Kidney (tissue), 14 donors: ENCODE data around the gene RAMP3. TPM values are rescaled to one million over a fixed set of nuclear protein-coding genes. Genes with fewer than 3 reads are reported as not detected.
A peak's percentile ranks its signal among the peaks of the same experiment; 100 is the strongest.

Experiments used
- DNase-seq, 5 donors: peaks; one replicate each; pipeline ENCODE4 v3.0.0-alpha.2; 2013 to 2020
- FAIRE-seq: peaks from 2 replicates; lab custom pipeline; 2012; peaks lifted over from hg19 to GRCh38; lab: Jason Lieb, UNC
- H3K27ac ChIP-seq, 2 donors: one replicate each; pipeline ENCODE4 v1.7.0; 2013; ENCODE audit warnings: low read depth in 2 of 2, low read length in 2 of 2, inconsistent platforms in 1 of 2
- H3K27me3 ChIP-seq: one replicate; pipeline ENCODE4 v1.7.1; 2013; ENCODE audit warnings: low read length, inconsistent platforms; ENCODE audit not compliant: control insufficient read depth, insufficient read depth
- H3K36me3 ChIP-seq, 3 donors: one replicate each; pipeline versions ENCODE4 v1.7.0 to v1.7.1; 2013; ENCODE audit warnings: low read length in 3 of 3, control low read depth in 1 of 3, inconsistent platforms in 1 of 3; ENCODE audit not compliant: insufficient read depth in 3 of 3, control insufficient read depth in 2 of 3
- H3K4me1 ChIP-seq, 3 donors: one replicate each; pipeline versions ENCODE4 v1.7.0 to v1.7.1; 2013; ENCODE audit warnings: low read length in 3 of 3, inconsistent platforms in 1 of 3, low read depth in 1 of 3; ENCODE audit not compliant: control insufficient read depth in 2 of 3, insufficient read depth in 2 of 3
- H3K4me3 ChIP-seq, 3 donors: one replicate each; pipeline versions ENCODE4 v1.7.0 to v1.8.1; 2013; ENCODE audit warnings: low read length in 3 of 3, control low read depth in 1 of 3, inconsistent platforms in 1 of 3
- H3K9ac ChIP-seq, 3 donors: one replicate each; pipeline versions ENCODE4 v1.7.0 to v1.7.1; 2013; ENCODE audit warnings: low read length in 3 of 3, control low read depth in 1 of 3, inconsistent platforms in 1 of 3
- H3K9me3 ChIP-seq, 3 donors: one replicate each; pipeline versions ENCODE4 v1.7.0 to v1.7.1; 2013; ENCODE audit warnings: low read length in 3 of 3, control low read depth in 1 of 3, inconsistent platforms in 1 of 3; ENCODE audit not compliant: control insufficient read depth in 2 of 3, insufficient read depth in 1 of 3
- intact Hi-C: fragments of 100-400 bp; cut with DNase I; formaldehyde crosslinking; loops from one replicate; pipeline ENCODE4 v1.11.1; 2022
- polyA plus RNA-seq: library from polyadenylated mRNA; stranded (reverse); fragments of 350-450 nt; fragmentation: Illumina TruSeq; extraction: RNeasy Lipid Tissue Mini Kit (QIAGEN cat#74804); gene quantifications from one replicate; pipeline ENCODE4 v1.2.3, GENCODE V29; 2014; ENCODE audit warnings: low read depth, low replicate concordance; ENCODE audit not compliant: insufficient read depth
- total RNA-seq: library from RNA; stranded (reverse); fragmentation: NEBNext Ultra II Directional; extraction: Animal tissue kit (Norgen Biotek cat#: 25700); gene quantifications from one replicate; pipeline ENCODE4 v1.2.1, GENCODE V29; 2021
- TF ChIP-seq, protein P1 (sequence below): IDR thresholded peaks from 3 replicates; pipeline ENCODE4 v1.5.1; 2012; ENCODE audit warnings: mild to moderate bottlenecking, moderate library complexity, borderline replicate concordance; ENCODE audit not compliant: insufficient read depth; ENCODE audit errors: extremely low read depth
- donor health status: control.
- donor health status: control.
- donor health status: control.
- donor health status: control.
- donor health status: control.
- donor health status: DM: yes; HTN: yes; CAD: no.
- donor health status: Normal renal cell carcinoma (clear cell type).

RAMP3 gene
- total and polyA plus RNA-seq, 2 donors from 2014 or later = 82.6 to 168 TPM

DNA sequence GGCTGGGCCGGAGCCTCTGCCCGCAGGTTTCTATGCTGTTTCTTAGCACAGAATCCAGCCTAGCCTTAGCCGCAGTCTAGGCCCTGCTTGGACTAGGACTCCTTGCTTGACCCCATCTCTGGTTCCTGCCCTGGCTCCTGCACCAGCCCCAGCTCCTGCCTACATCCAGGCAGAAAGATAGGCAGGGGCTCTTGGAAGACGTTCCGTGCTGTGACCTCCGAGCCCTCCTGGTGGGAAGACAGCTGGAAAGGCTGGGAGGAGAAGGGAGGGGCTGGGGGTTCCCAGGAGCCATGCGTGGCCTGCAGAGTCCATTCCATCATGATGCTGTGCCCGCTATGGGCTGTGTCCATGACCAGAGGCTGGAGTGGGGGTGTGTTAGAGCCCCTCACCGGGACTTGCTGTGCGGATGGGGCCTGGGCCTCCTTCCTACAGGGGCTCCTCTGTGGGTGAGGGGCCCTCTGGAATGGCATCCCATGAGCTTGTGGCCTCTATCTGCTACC, 26.2 kb downstream of the RAMP3 start:
- Histone ChIP-seq H3K27ac (no peak overlapping the region), H3K36me3 (no peaks in the 10 kb centered on the region), H3K4me1 (no peaks in the 10 kb centered on the region), H3K9me3 (no peaks in the 10 kb centered on the region), H3K9ac (no peak overlapping the region), H3K27me3 (no peaks in the 10 kb centered on the region), H3K4me3 (no peak overlapping the region)
- TF ChIP-seq, protein P1, sequence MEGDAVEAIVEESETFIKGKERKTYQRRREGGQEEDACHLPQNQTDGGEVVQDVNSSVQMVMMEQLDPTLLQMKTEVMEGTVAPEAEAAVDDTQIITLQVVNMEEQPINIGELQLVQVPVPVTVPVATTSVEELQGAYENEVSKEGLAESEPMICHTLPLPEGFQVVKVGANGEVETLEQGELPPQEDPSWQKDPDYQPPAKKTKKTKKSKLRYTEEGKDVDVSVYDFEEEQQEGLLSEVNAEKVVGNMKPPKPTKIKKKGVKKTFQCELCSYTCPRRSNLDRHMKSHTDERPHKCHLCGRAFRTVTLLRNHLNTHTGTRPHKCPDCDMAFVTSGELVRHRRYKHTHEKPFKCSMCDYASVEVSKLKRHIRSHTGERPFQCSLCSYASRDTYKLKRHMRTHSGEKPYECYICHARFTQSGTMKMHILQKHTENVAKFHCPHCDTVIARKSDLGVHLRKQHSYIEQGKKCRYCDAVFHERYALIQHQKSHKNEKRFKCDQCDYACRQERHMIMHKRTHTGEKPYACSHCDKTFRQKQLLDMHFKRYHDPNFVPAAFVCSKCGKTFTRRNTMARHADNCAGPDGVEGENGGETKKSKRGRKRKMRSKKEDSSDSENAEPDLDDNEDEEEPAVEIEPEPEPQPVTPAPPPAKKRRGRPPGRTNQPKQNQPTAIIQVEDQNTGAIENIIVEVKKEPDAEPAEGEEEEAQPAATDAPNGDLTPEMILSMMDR = no peak
- DNase-seq (peak in 1 of 5 donors; percentile 53), FAIRE-seq (no peak)
- intact Hi-C loops = no loop called here

DNA sequence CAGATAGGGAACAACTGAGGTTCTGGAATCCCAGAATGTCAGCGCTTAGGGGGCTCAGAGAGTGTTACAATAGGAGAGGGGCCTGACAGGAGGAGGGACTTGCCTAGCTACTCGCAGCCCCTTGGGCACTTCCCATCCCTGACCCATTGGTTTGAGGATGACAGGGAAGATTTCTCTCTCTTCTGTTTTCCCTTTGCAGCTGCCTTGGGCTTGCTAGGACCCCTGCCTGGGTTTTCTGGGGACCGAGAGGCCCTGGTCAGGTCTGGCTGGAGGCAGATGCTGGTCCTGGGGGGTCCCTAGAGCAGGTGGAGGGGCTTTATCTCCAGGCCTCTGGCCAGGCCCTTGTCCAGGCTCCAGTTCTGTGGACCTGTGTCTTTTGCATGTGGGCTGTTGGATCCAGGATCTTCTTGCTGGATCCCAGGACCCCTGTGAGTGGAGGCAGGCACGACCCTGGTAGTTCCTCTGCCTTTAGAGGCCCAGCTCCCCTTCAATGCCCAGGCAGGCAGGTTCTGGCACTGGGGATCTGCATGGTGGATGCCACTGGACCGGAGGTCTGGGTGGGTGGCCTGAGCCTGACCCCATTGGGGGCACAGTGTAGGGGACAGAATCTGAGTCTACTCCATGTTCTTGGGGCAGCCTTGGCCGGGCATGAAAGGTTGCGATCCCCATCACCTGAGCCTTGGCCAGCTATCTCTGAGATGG, 26.9 kb downstream of the RAMP3 start:
- intact Hi-C loops = no loop called here
- TF ChIP-seq, protein P1 = no peak
- no peaks in the 10 kb centered on the region for H3K9me3 ChIP-seq
- FAIRE-seq (no peak), DNase-seq (peak in 1 of 5 donors; percentile 53)
- no peak overlapping the region for H3K4me3 ChIP-seq
- H3K9ac ChIP-seq = no peak overlapping the region
- H3K36me3 ChIP-seq = no peaks in the 10 kb centered on the region
- no peak overlapping the region for H3K27ac ChIP-seq
- H3K27me3 ChIP-seq = no peaks in the 10 kb centered on the region
- H3K4me1 ChIP-seq = no peaks in the 10 kb centered on the region

DNA sequence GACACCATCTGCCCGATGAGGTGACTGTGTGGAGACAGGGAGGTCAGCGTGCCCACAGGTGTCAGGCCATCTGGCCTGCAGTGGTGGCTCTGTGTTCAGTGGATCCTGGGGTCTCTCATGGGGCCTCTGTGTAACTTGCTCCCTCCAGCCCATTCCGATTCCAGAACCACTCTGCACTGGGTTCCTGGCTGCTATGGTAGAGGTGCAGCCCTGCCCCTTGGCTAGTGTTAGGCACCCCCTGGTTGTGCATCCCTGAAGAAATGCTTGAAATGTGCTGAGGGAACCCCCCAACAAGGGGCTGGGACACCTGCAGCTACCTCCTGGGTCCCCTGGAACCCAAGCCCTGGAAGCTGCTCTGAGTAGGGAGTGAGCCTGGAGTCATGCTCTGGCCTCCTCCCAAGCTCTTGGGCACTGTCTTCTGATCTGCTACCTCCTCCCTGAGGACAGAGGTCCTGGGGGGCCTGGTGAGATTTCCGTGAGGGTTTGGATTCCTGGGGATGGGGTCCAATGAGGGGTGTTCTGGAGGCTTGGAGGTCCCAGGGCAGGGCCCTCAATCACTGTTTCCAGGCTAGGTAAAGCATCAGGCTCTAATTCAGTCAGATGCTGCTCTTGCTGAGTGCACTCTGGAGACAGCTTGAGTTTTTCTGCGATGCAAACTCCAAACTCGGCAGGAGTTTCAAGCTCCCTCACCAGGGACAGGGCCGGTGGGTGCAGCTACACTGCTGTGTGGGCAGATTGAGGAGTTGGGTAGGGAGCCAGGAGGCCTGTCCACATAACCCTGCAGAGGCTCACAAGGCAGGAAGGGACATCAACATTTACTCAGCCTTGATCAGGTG, 27.7 kb downstream of the RAMP3 start:
- no peaks in the 10 kb centered on the region for H3K9me3 ChIP-seq
- DNase-seq (peak in 1 of 5 donors; percentile 32), FAIRE-seq (no peak)
- intact Hi-C loops = no loop called here
- H3K36me3 ChIP-seq = no peaks in the 10 kb centered on the region
- no peaks in the 10 kb centered on the region for H3K27me3 ChIP-seq
- no peak overlapping the region for H3K27ac ChIP-seq
- H3K4me1 ChIP-seq = no peaks in the 10 kb centered on the region
- H3K4me3 ChIP-seq = no peak overlapping the region
- TF ChIP-seq, protein P1 = no peak
- no peak overlapping the region for H3K9ac ChIP-seq
